Ovary (tissue), 3 donors: ENCODE measurements around the gene CENPF.

Experiments
- CTCF ChIP-seq, 3 donors: fragments of 450-650 bp in 2 of 3; fragments of 200-600 bp in 1 of 3; IDR thresholded peaks; one replicate each; pipeline versions ENCODE4 v1.5.1 to v1.8.0; 2016 to 2022; ENCODE audit warnings: antibody characterized with exemption in 3 of 3, mild to moderate bottlenecking in 1 of 3
- EP300 ChIP-seq: sonication (generic); formaldehyde crosslinking; IDR thresholded peaks from one replicate; pipeline ENCODE4 v1.6.1; 2017; ENCODE audit warnings: antibody characterized with exemption
- donor health status: DM: no; HTN: no; CAD: no.

GRCh38 chr1:214678386-214678785 is 75.4 kb downstream of the CENPF start:
- no peak for TF ChIP-seq EP300
- no peak for TF ChIP-seq CTCF (IDR thresholded peaks at IDR 0.05)
